ENCODE data around the gene FBXO31.

Gene FBXO31

GRCh38 chr16:87339086-87339723 lies 44.4 kb downstream of the FBXO31 start:
- Histone ChIP-seq H3K27ac (ENCODE audit: low read depth, low read length, severe bottlenecking) (no peak overlapping the region), H3K4me3 (ENCODE audit: extremely low read depth, insufficient read depth, low read length, poor library complexity, severe bottlenecking) (no peak overlapping the region), H3K9me3 (ENCODE audit: control insufficient read depth, low read length) (no peaks in the 10 kb centered on the region), H3K4me1 (ENCODE audit: control insufficient read depth, insufficient read depth, low read length, poor library complexity, severe bottlenecking) (no peaks in the 10 kb centered on the region), H3K36me3 (ENCODE audit: control insufficient read depth, insufficient read depth, low read length) (peaks cover 77% of the 10 kb centered on the region)
- whole genome bisulfite sequencing, 2 experiments (ENCODE audit: insufficient coverage in 2 of 2), result 94 to 95% methylated on average over 11 to 13 of the region's 17 CpGs

- H3K9me3 ChIP-seq (ENCODE audit: control insufficient read depth, low read length), result no peaks in the 10 kb centered on the region
- peaks cover 76% of the 10 kb centered on the region for H3K36me3 ChIP-seq (ENCODE audit: control insufficient read depth, insufficient read depth, low read length)
- H3K27ac ChIP-seq (ENCODE audit: low read depth, low read length, severe bottlenecking), result no peak overlapping the region
- no peaks in the 10 kb centered on the region for H3K4me1 ChIP-seq (ENCODE audit: control insufficient read depth, insufficient read depth, low read length, poor library complexity, severe bottlenecking)
- WGBS, 2 experiments (ENCODE audit: insufficient coverage in 2 of 2), result 97% methylated on average over 12 to 16 of the region's 18 CpGs
- H3K4me3 ChIP-seq (ENCODE audit: extremely low read depth, insufficient read depth, low read length, poor library complexity, severe bottlenecking), result no peak overlapping the region
Measured at GRCh38 chr16:87338155-87338765, 45.3 kb downstream of the FBXO31 start.

GRCh38 chr16:87337262-87337771 lies 46.3 kb downstream of the FBXO31 start:
- Histone ChIP-seq H3K4me3 (ENCODE audit: extremely low read depth, insufficient read depth, low read length, poor library complexity, severe bottlenecking) (no peak overlapping the region), H3K4me1 (ENCODE audit: control insufficient read depth, insufficient read depth, low read length, poor library complexity, severe bottlenecking) (peaks cover under 1% of the 10 kb centered on the region), H3K36me3 (ENCODE audit: control insufficient read depth, insufficient read depth, low read length) (peaks cover 69% of the 10 kb centered on the region), H3K9me3 (ENCODE audit: control insufficient read depth, low read length) (no peaks in the 10 kb centered on the region), H3K27ac (ENCODE audit: low read depth, low read length, severe bottlenecking) (no peak overlapping the region)
- 94 to 98% methylated on average over 9 to 14 of the region's 16 CpGs for WGBS, 2 experiments (ENCODE audit: insufficient coverage in 2 of 2)

DNA sequence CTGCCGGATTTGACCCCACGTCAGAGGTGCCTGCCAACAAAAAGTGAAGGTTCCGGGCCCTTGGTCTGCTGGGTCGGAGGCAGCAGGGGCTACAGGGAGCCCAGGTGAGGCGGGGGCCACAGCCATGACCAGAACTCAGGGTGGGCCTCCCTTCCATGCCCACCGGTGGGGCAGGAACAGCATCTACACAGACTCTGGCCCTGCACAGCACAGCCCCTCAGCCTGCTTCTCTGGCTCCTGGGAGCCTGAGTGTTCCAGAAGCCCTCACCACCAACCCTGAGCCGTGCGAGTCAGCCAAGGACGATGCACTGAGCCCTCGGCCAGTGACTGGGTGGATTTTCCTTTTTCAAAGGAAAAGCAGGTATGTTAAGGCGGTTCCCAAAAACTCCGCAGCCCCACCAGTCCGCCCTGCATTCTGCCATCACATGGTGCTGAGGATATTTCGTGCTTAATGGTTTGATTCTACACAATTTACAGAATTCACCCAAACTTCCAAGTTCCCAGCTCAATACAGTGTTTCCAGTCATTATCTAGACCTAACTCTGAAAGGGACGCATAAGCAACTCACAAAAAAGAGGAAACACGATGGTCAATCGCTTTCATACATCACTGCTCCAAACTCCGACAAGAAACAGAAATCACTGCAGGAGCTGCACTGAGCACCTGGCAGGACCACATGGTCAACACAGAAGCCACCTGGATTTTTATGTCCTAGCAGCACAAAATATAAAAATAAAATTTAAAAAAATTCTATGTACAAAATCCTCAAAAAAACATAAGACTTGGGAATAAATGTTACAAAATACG lies 46.9 kb downstream of the FBXO31 start:
- H3K4me1 ChIP-seq (ENCODE audit: control insufficient read depth, insufficient read depth, low read length, poor library complexity, severe bottlenecking), result peaks cover 6% of the 10 kb centered on the region
- peaks cover 68% of the 10 kb centered on the region for H3K36me3 ChIP-seq (ENCODE audit: control insufficient read depth, insufficient read depth, low read length)
- no peaks in the 10 kb centered on the region for H3K9me3 ChIP-seq (ENCODE audit: control insufficient read depth, low read length)
- WGBS, 2 experiments (ENCODE audit: insufficient coverage in 2 of 2), result 96 to 98% methylated on average over 14 to 15 of the region's 19 CpGs
- H3K27ac ChIP-seq (ENCODE audit: low read depth, low read length, severe bottlenecking), result no peak overlapping the region
- H3K4me3 ChIP-seq (ENCODE audit: extremely low read depth, insufficient read depth, low read length, poor library complexity, severe bottlenecking), result no peak overlapping the region

- Histone ChIP-seq H3K4me3 (ENCODE audit: extremely low read depth, insufficient read depth, low read length, poor library complexity, severe bottlenecking) (no peak overlapping the region), H3K9me3 (ENCODE audit: control insufficient read depth, low read length) (no peaks in the 10 kb centered on the region), H3K27ac (ENCODE audit: low read depth, low read length, severe bottlenecking) (no peak overlapping the region), H3K4me1 (ENCODE audit: control insufficient read depth, insufficient read depth, low read length, poor library complexity, severe bottlenecking) (peaks cover 6% of the 10 kb centered on the region), H3K36me3 (ENCODE audit: control insufficient read depth, insufficient read depth, low read length) (peaks cover 69% of the 10 kb centered on the region)
- 94 to 97% methylated on average over 8 to 17 of the region's 19 CpGs for WGBS, 2 experiments (ENCODE audit: insufficient coverage in 2 of 2)
Measured at GRCh38 chr16:87335625-87336433, 47.7 kb downstream of the FBXO31 start.

DNA sequence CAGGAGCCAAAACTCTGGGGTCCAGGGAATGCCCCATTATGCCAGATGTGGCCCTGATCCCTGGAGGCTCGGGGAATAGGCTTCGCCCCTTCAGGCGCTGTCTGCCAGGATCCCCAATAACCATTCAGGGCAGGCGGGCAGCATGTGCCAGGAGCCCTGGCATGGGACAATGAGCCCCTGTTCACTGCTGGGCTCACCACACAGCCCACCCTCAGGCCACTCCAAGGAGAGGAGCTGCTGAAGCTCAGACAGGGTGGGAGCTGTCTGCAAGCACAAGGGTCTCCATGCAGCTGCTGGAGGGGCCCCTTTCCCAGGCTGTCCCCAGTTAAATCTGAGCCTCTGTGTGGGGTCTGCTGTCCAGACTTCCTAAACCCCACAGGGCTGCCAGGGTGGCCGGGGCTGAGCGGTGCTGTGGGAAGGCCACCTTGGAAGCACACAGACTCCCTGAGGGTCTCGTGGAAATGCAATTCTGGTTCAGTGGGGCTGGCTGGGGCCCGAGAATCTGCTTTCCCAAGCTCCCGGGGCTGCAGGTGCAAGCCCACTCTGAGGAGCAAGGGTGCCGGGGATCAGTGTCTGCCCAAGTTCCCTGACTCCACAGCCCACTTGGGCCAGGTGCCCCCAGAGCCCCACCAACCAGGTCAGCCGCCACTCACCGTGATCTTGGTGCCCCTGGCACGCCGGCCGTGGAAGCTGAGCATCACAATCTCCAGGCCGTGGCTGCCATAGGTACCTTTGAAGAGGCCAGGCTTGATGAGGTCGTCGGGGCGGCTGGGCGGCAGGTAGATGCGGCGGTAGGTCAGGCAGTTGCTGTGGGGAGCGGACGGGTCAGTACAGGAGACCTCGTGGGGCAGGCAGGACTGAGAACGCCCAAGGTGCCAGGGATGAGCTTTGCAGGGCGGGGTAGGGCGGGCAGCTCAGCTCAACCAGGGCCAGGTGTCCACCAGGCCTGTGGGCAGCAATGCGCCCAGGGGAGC lies 48.6 kb downstream of the FBXO31 start:
- 92 to 93% methylated on average over 24 to 28 of the region's 29 CpGs for WGBS, 2 experiments (ENCODE audit: insufficient coverage in 2 of 2)
- Histone ChIP-seq H3K27ac (ENCODE audit: low read depth, low read length, severe bottlenecking) (no peak overlapping the region), H3K4me1 (ENCODE audit: control insufficient read depth, insufficient read depth, low read length, poor library complexity, severe bottlenecking) (peaks cover 6% of the 10 kb centered on the region), H3K36me3 (ENCODE audit: control insufficient read depth, insufficient read depth, low read length) (peaks cover 68% of the 10 kb centered on the region), H3K9me3 (ENCODE audit: control insufficient read depth, low read length) (no peaks in the 10 kb centered on the region), H3K4me3 (ENCODE audit: extremely low read depth, insufficient read depth, low read length, poor library complexity, severe bottlenecking) (no peak overlapping the region)

GRCh38 chr16:87333581-87334331 lies 49.8 kb downstream of the FBXO31 start:
- peaks cover 62% of the 10 kb centered on the region for H3K36me3 ChIP-seq (ENCODE audit: control insufficient read depth, insufficient read depth, low read length)
- no peak overlapping the region for H3K4me3 ChIP-seq (ENCODE audit: extremely low read depth, insufficient read depth, low read length, poor library complexity, severe bottlenecking)
- 93 to 97% methylated on average over 37 to 41 of the region's 41 CpGs for WGBS, 2 experiments (ENCODE audit: insufficient coverage in 2 of 2)

GRCh38 chr16:87333101-87333500 lies 50.5 kb downstream of the FBXO31 start:
- H3K4me3 ChIP-seq (ENCODE audit: extremely low read depth, insufficient read depth, low read length, poor library complexity, severe bottlenecking), result no peak overlapping the region
- peaks cover 58% of the 10 kb centered on the region for H3K36me3 ChIP-seq (ENCODE audit: control insufficient read depth, insufficient read depth, low read length)
- 95 to 96% methylated on average over 12 to 15 of the region's 15 CpGs for WGBS, 2 experiments (ENCODE audit: insufficient coverage in 2 of 2)
- H3K9me3 ChIP-seq (ENCODE audit: control insufficient read depth, low read length), result no peaks in the 10 kb centered on the region
- peaks cover 6% of the 10 kb centered on the region for H3K4me1 ChIP-seq (ENCODE audit: control insufficient read depth, insufficient read depth, low read length, poor library complexity, severe bottlenecking)
- no peak overlapping the region for H3K27ac ChIP-seq (ENCODE audit: low read depth, low read length, severe bottlenecking)

More at GRCh38 chr16:87333581-87334331, 49.8 kb downstream of the FBXO31 start:
- Histone ChIP-seq H3K4me1 (ENCODE audit: control insufficient read depth, insufficient read depth, low read length, poor library complexity, severe bottlenecking) (peaks cover 6% of the 10 kb centered on the region), H3K27ac (ENCODE audit: low read depth, low read length, severe bottlenecking) (no peak overlapping the region), H3K9me3 (ENCODE audit: control insufficient read depth, low read length) (no peaks in the 10 kb centered on the region)

DNA sequence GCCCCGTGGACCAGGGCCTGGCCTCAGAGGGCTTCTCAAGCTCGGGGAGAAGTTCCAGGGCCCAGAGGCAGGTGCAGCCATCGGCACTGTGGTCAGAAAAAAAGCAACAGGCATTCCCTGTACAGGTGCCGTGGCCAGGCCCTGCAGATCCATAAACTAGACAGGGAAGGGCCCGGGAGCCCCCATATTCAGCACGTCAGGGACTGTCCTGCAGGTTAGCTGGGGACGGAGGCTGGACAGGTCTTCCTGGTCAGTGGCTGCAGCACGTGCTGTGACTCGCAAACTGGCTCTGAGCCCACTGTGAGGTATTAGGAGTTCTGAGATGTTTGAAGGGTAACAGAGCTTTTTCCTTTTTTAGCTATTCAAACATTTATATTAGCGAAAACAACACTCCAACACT lies 51.4 kb downstream of the FBXO31 start:
- H3K9me3 ChIP-seq (ENCODE audit: control insufficient read depth, low read length), result no peaks in the 10 kb centered on the region
- 86 to 96% methylated on average over 7 to 8 of the region's 10 CpGs for WGBS, 2 experiments (ENCODE audit: insufficient coverage in 2 of 2)

More for the DNA sequence above, 51.4 kb downstream of the FBXO31 start:
- Histone ChIP-seq H3K4me1 (ENCODE audit: control insufficient read depth, insufficient read depth, low read length, poor library complexity, severe bottlenecking) (peaks cover 6% of the 10 kb centered on the region), H3K4me3 (ENCODE audit: extremely low read depth, insufficient read depth, low read length, poor library complexity, severe bottlenecking) (no peak overlapping the region), H3K27ac (ENCODE audit: low read depth, low read length, severe bottlenecking) (no peak overlapping the region), H3K36me3 (ENCODE audit: control insufficient read depth, insufficient read depth, low read length) (peaks cover 58% of the 10 kb centered on the region)

Measured in mesodermal cell (in vitro differentiated cells).